Neural progenitor cell (in vitro differentiated cells): Measurements from ENCODE around the gene COPS8. TPM values are rescaled to one million over a fixed set of nuclear protein-coding genes. Genes with fewer than 3 reads are reported as not detected.

Experiments
- DNase-seq: peaks from one replicate; pipeline ENCODE4 v3.0.0-alpha.2; 2016; ENCODE audit warnings: low spot score
- H2AFZ ChIP-seq: fragments of 200-600 bp; sonication (generic); replicated peaks from 2 replicates; pipeline ENCODE4 v1.6.1; 2016; ENCODE audit warnings: antibody characterized with exemption
- H3F3A ChIP-seq: fragments of 200-600 bp; sonication (generic); 2 replicates; pipeline ENCODE4 v1.6.1; 2016; ENCODE audit warnings: antibody characterized with exemption, low read depth
- H3K27ac ChIP-seq: fragments of 200-600 bp; sonication (generic); 2 replicates; pipeline ENCODE4 v1.5.1; 2016; ENCODE audit warnings: mild to moderate bottlenecking
- H3K27me3 ChIP-seq: fragments of 200-600 bp; sonication (generic); 2 replicates; pipeline ENCODE4 v1.6.1; 2016; ENCODE audit warnings: mild to moderate bottlenecking, moderate library complexity
- H3K36me3 ChIP-seq: fragments of 200-600 bp; sonication (generic); 2 replicates; pipeline ENCODE4 v1.5.1; 2016
- H3K4me1 ChIP-seq: fragments of 200-600 bp; sonication (generic); 2 replicates; pipeline ENCODE4 v1.6.1; 2016; ENCODE audit warnings: mixed run types
- H3K4me2 ChIP-seq: fragments of 200-600 bp; sonication (generic); 2 replicates; pipeline ENCODE4 v1.6.1; 2016
- H3K4me3 ChIP-seq: fragments of 200-600 bp; sonication (generic); 2 replicates; pipeline ENCODE4 v1.5.1; 2016
- H3K79me2 ChIP-seq: fragments of 200-600 bp; sonication (generic); 2 replicates; pipeline ENCODE4 v1.6.1; 2016; ENCODE audit warnings: low read depth
- H3K9ac ChIP-seq: fragments of 200-600 bp; sonication (generic); 2 replicates; pipeline ENCODE4 v1.6.1; 2016
- H3K9me3 ChIP-seq: fragments of 200-600 bp; sonication (generic); 2 replicates; pipeline ENCODE4 v1.5.1; 2016; ENCODE audit warnings: low read depth
- H4K20me1 ChIP-seq: fragments of 200-600 bp; sonication (generic); 2 replicates; pipeline ENCODE4 v1.6.1; 2016; ENCODE audit warnings: low read depth
- H3K27ac Mint-ChIP-seq: 3 replicates; pipeline ENCODE4 v1.8.0; 2021; ENCODE audit warnings: mixed read lengths
- H3K27me3 Mint-ChIP-seq: 2 replicates; pipeline ENCODE4 v1.8.0; 2022; ENCODE audit warnings: low read depth, mild to moderate bottlenecking, inconsistent platforms, moderate library complexity, mixed read lengths; ENCODE audit not compliant: insufficient read depth
- H3K36me3 Mint-ChIP-seq: 3 replicates; pipeline ENCODE4 v1.8.0; 2021; ENCODE audit warnings: mixed read lengths
- H3K4me1 Mint-ChIP-seq: 3 replicates; pipeline ENCODE4 v1.8.0; 2021; ENCODE audit warnings: mixed read lengths
- H3K4me3 Mint-ChIP-seq: 3 replicates; pipeline ENCODE4 v1.8.0; 2021; ENCODE audit warnings: mild to moderate bottlenecking, moderate library complexity, mixed read lengths
- H3K9me3 Mint-ChIP-seq: 3 replicates; pipeline ENCODE4 v1.8.0; 2020; ENCODE audit warnings: mixed read lengths
- EZH2 ChIP-seq: fragments of 200-600 bp; sonication (generic); IDR thresholded peaks from 2 replicates; pipeline ENCODE4 v1.6.1; 2017; ENCODE audit warnings: antibody characterized with exemption, mild to moderate bottlenecking, moderate library complexity
- EZH2phosphoT487 ChIP-seq: fragments of 200-600 bp; sonication (generic); IDR thresholded peaks from 2 replicates; pipeline ENCODE4 v1.6.1; 2017; ENCODE audit warnings: antibody characterized with exemption
- total RNA-seq: library from RNA; depleted of rRNA; stranded (reverse); fragments of >200 nt; gene quantifications from 2 replicates; pipeline ENCODE4 v1.2.3, GENCODE V29; 2015; ENCODE audit warnings: low replicate concordance
- TF ChIP-seq, protein P1 (sequence below): fragments of 200-600 bp; sonication (generic); IDR thresholded peaks from 2 replicates; pipeline ENCODE4 v1.5.1; 2017; ENCODE audit warnings: antibody characterized with exemption, mild to moderate bottlenecking

Gene COPS8
- total RNA-seq, 1 donor from 2014 or later = 267 TPM

DNA sequence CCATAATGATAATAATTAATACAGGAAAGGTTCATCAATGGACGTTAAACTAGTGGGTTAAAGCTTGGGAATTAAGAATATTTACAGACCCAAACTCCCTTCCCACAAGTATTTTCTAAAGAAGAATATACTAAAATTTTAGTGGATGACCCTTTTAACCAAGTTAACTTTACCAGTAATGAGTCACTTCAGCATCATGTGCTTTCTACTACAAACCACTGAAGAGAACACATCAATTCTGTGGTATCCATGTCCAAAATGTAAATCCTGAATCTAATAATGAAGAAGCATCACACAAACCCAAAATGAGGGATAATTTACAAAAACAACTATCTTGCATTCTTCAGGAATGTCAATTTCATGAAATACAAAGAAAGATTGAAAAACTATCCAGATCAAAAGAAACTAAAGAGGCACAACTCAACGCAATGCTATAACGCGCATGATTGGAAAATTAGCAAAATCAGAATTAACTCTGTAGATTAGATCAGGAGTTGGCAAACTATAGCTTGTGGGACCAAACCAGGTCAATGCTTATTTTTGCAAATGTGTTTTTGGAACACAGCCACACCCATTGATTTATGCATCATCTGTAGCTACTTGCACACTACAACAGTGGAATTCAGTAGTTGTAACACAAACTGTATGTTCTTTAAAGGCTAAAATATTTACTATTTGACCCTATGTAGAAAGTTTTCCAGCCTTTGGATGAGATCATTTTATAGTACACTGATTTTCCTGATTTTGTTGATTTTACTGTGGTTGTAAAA lies 27.5 kb downstream of the COPS8 start:
- DNase-seq = no peak
- Mint-ChIP-seq H3K4me3 (no peak overlapping the region), H3K4me1 (no peaks in the 10 kb centered on the region), H3K27me3 (no peaks in the 10 kb centered on the region), H3K27ac (no peak overlapping the region), H3K36me3 (peaks cover 5% of the 10 kb centered on the region), H3K9me3 (peaks cover 7% of the 10 kb centered on the region)
- H3K36me3 ChIP-seq = no peaks in the 10 kb centered on the region
- H4K20me1 ChIP-seq = no peaks in the 10 kb centered on the region
- no peak overlapping the region for H3K4me2 ChIP-seq
- H3K27me3 ChIP-seq = no peaks in the 10 kb centered on the region
- H3K79me2 ChIP-seq = no peaks in the 10 kb centered on the region
- no peak overlapping the region for H2AFZ ChIP-seq
- no peaks in the 10 kb centered on the region for H3K9me3 ChIP-seq
- no peak overlapping the region for H3K4me3 ChIP-seq
- H3F3A ChIP-seq = no peaks in the 10 kb centered on the region
- no peaks in the 10 kb centered on the region for H3K4me1 ChIP-seq
- no peak overlapping the region for H3K27ac ChIP-seq
- TF ChIP-seq, protein P1, sequence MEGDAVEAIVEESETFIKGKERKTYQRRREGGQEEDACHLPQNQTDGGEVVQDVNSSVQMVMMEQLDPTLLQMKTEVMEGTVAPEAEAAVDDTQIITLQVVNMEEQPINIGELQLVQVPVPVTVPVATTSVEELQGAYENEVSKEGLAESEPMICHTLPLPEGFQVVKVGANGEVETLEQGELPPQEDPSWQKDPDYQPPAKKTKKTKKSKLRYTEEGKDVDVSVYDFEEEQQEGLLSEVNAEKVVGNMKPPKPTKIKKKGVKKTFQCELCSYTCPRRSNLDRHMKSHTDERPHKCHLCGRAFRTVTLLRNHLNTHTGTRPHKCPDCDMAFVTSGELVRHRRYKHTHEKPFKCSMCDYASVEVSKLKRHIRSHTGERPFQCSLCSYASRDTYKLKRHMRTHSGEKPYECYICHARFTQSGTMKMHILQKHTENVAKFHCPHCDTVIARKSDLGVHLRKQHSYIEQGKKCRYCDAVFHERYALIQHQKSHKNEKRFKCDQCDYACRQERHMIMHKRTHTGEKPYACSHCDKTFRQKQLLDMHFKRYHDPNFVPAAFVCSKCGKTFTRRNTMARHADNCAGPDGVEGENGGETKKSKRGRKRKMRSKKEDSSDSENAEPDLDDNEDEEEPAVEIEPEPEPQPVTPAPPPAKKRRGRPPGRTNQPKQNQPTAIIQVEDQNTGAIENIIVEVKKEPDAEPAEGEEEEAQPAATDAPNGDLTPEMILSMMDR = no peak
- TF ChIP-seq EZH2phosphoT487 = no peak
- no peak for TF ChIP-seq EZH2
- H3K9ac ChIP-seq = no peak overlapping the region

DNA sequence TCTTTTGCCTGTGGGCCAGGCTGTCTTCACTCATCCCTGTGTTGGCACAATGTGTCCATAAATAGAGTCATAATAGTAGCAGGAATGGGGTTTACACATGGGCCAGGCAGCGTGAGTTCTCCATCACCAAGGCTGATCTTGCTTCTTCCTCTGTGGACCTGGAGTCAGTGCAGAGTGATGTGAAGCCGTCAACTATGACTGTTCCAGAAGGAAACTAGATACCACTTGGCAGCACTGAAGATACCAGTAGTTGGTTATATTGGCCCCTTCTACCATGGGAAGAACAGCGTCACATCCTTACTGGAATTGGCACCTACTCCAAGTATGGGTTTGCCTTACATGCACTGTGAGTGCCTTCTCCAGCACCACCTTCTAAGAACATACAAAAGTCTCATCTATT lies 30.2 kb downstream of the COPS8 start:
- Histone ChIP-seq H2AFZ (no peak overlapping the region), H3K4me3 (no peak overlapping the region), H3K27me3 (no peaks in the 10 kb centered on the region), H3K79me2 (no peaks in the 10 kb centered on the region), H3K27ac (no peak overlapping the region), H3K4me1 (no peaks in the 10 kb centered on the region), H4K20me1 (no peaks in the 10 kb centered on the region), H3K9me3 (no peaks in the 10 kb centered on the region), H3F3A (no peaks in the 10 kb centered on the region), H3K4me2 (no peak overlapping the region), H3K9ac (no peak overlapping the region), H3K36me3 (no peaks in the 10 kb centered on the region)
- Mint-ChIP-seq H3K9me3 (no peaks in the 10 kb centered on the region), H3K4me1 (no peaks in the 10 kb centered on the region), H3K36me3 (no peaks in the 10 kb centered on the region), H3K27ac (no peak overlapping the region), H3K27me3 (no peaks in the 10 kb centered on the region), H3K4me3 (no peak overlapping the region)
- DNase-seq = no peak
- no peak for TF ChIP-seq EZH2phosphoT487
- TF ChIP-seq EZH2 = no peak
- TF ChIP-seq, protein P1 = no peak

DNA sequence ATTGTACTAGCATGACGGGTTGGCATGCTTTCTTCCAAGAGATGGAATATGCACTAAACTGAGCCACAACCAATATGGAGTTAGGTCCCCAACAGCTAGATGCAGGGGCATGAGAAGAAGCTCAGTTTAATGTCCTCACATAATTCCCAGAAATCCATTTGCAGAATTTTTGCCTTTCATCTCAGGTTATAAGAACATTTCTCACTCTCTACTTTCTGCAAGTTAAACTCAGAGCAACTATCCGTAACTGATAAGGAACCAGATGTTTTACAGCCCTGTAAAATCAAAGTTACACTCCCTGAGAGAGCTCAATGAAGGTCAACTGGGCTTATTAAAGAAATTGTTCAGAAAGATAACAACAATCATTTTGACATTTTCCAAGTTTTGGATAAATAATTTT lies 30.7 kb downstream of the COPS8 start:
- H3K27ac ChIP-seq = no peak overlapping the region
- H3K27me3 Mint-ChIP-seq = no peaks in the 10 kb centered on the region
- H3K36me3 ChIP-seq = no peaks in the 10 kb centered on the region
- no peak overlapping the region for H3K9ac ChIP-seq
- no peaks in the 10 kb centered on the region for H3K9me3 ChIP-seq
- H3K4me2 ChIP-seq = no peak overlapping the region
- H3K79me2 ChIP-seq = no peaks in the 10 kb centered on the region
- TF ChIP-seq, protein P1 = no peak
- no peak for TF ChIP-seq EZH2
- H3K36me3 Mint-ChIP-seq = no peaks in the 10 kb centered on the region
- no peak overlapping the region for H3K4me3 Mint-ChIP-seq
- no peaks in the 10 kb centered on the region for H3K4me1 ChIP-seq
- H3K4me1 Mint-ChIP-seq = no peaks in the 10 kb centered on the region
- H3K27ac Mint-ChIP-seq = no peak overlapping the region
- H3K9me3 Mint-ChIP-seq = no peaks in the 10 kb centered on the region
- no peaks in the 10 kb centered on the region for H4K20me1 ChIP-seq
- H3K4me3 ChIP-seq = no peak overlapping the region
- no peak overlapping the region for H2AFZ ChIP-seq
- no peaks in the 10 kb centered on the region for H3K27me3 ChIP-seq
- DNase-seq = no peak
- H3F3A ChIP-seq = no peaks in the 10 kb centered on the region
